IPS-15b (cell line): ENCODE measurements around the gene SCNM1.

ENCODE experiments used
- H3K27me3 ChIP-seq: one replicate; pipeline ENCODE4 v1.6.1; 2013; ENCODE audit warnings: low read length; ENCODE audit not compliant: control insufficient read depth, insufficient read depth
- H3K36me3 ChIP-seq: one replicate; pipeline ENCODE4 v1.6.1; 2013; ENCODE audit warnings: low read length; ENCODE audit not compliant: control insufficient read depth, insufficient read depth
- H3K4me1 ChIP-seq: one replicate; pipeline ENCODE4 v1.6.1; 2013; ENCODE audit warnings: mild to moderate bottlenecking, low read length; ENCODE audit not compliant: control insufficient read depth, insufficient read depth
- H3K4me3 ChIP-seq: one replicate; pipeline ENCODE4 v1.5.1; 2013; ENCODE audit warnings: low read depth, low read length
- H3K9ac ChIP-seq: one replicate; pipeline ENCODE4 v1.6.1; 2013; ENCODE audit warnings: low read depth, mild to moderate bottlenecking, low read length
- H3K9me3 ChIP-seq: one replicate; pipeline ENCODE4 v1.6.1; 2013; ENCODE audit warnings: mild to moderate bottlenecking, low read length; ENCODE audit not compliant: control insufficient read depth, insufficient read depth

Gene SCNM1

DNA sequence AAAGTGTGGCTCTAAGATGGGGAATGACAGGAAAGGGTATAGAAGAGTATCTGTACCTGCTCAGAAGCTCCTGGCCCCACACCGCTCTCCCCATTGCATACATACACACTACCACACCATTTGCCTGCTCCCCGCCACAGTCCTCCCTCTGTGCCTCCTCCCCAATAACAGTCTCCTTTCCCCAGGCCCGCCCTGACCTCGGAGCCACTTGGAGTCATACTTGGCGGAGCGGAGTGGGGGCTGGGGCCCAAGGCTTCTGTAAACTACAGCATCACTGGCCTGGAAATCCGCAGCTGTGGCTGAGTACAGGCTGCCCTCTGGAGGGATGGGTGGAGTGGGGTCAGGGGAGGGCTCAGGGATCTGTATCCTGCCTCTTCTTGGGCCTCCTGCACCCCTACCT, 28.2 kb upstream of the SCNM1 start:
- Histone ChIP-seq H3K9me3 (no peaks in the 10 kb centered on the region), H3K27me3 (peaks cover 6% of the 10 kb centered on the region), H3K4me3 (no peak overlapping the region), H3K9ac (no peak overlapping the region), H3K4me1 (no peaks in the 10 kb centered on the region), H3K36me3 (peaks cover 14% of the 10 kb centered on the region)

DNA sequence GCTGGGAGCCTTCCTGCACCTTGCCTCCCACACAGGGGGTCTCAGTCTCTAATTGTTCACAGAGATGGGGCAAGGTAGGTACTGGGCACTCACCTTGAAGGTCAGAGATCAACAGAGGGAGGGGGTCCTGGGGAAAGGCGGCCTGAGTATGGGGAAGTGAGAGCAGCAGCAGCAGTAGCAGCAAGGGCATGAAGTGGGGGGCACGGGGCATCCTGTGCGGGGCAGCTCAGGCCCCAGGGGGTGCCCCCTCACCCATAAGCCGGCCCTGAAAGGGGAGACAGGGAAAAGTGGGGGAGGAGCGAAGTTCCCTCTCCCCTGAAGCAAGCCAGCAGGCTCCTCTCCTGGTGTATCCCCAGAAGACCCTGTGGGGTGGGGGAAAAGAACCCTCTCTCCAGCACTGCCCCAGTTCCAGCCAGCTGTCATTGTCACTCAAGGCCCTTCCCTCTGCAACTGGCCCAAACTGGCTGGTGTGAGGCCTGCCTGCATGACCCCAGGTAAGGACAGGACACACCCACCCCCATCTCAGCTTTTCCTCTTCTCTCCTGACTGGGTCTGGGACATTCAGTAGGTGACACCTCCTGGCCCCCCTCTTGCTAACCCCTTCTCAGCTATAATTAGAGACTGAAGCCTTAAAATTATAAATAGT, 23.4 kb upstream of the SCNM1 start:
- no peak overlapping the region for H3K4me3 ChIP-seq
- H3K36me3 ChIP-seq, result peaks cover 4% of the 10 kb centered on the region
- no peaks in the 10 kb centered on the region for H3K9me3 ChIP-seq
- no peak overlapping the region for H3K9ac ChIP-seq
- peaks cover 12% of the 10 kb centered on the region for H3K27me3 ChIP-seq
- H3K4me1 ChIP-seq, result peaks cover 25% of the 10 kb centered on the region

DNA sequence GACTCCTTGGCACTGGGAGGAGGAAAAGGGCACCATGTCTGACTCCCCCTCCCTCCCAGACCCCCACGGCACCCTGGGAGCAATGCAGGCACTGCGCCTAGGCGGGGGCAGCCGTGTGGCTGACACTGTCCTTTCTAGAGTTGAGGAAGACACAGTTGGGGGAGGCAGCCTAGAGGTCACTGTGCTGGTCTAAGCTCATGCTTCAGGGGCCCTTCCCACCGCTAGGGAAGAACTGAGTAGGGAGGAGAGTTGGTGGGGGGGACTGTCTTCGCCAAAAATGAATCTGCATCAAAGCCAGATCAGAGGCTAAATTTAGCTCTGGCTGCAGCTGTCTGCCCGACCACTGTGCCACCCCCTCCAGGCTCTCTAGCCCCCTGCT, 22.9 kb upstream of the SCNM1 start:
- peaks cover 4% of the 10 kb centered on the region for H3K36me3 ChIP-seq
- H3K4me1 ChIP-seq, result peaks cover 25% of the 10 kb centered on the region
- no peak overlapping the region for H3K9ac ChIP-seq

DNA sequence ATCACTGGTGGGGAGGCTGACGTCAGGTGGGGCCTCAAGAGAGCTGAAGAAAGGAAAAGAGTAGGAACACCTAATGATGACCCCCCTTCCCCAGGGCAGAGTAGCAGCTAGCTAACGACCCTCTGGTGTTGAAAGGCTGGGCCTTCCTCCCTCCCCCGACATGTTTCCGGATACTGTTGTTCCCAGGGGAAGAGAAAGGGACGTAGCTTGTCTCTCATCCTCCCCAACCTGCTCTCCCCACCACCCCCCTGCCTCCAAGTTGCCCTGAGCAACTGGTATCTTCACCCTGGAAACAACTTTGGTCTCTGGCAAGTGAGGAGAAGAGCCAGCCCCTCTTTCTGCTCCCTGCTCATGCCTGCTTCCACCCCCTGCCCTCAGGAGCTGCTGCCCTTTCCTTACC, 22.0 kb upstream of the SCNM1 start:
- H3K9me3 ChIP-seq, result no peaks in the 10 kb centered on the region
- peak overlapping the region; percentile 37 for H3K9ac ChIP-seq
- peak overlapping the region; percentile 83 for H3K4me3 ChIP-seq
- peaks cover 25% of the 10 kb centered on the region for H3K4me1 ChIP-seq
- H3K27me3 ChIP-seq, result peaks cover 19% of the 10 kb centered on the region
- H3K36me3 ChIP-seq, result peaks cover 4% of the 10 kb centered on the region

More for the DNA sequence above, 22.9 kb upstream of the SCNM1 start:
- Histone ChIP-seq H3K9me3 (no peaks in the 10 kb centered on the region), H3K27me3 (peaks cover 18% of the 10 kb centered on the region), H3K4me3 (no peak overlapping the region)

DNA sequence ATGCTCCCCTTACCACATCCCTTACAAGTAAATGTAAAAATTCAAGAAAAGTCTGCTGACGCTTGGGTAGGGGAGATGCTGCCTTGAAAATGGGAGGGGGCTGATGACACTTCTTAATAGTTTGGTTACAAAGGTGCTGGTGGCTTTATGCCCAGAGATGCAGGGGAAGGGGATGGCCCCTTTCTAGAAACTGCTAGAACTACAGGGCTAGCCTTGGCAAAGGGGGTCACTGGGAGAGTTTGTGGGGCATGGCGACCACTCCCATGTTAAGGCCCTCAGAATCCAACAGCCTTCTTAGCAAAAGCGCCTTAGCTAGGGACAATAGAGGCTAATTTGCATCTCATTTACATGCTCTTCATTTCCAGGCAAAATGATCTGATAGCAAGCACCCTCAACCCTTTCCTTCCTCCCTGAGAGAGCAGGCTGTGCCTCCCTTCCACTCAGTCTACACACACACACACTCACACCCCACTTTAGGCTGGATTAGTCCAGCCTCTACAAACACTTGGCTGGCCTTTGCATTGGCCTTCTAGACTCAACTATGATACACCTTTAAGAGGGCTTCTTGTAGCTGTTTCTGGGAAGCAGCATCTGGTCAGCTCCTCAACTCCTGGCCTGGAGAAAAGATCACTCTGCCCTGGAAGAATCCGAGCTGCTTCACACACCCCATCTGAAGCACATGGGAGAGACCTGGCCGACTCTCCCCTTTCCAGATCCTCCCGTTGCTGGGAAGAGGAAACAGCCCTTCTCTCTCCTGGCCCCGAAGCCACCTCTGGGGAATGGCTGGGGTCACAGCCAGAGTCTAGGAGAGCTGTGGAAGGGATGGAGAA, 21.3 kb upstream of the SCNM1 start:
- Histone ChIP-seq H3K27me3 (peaks cover 19% of the 10 kb centered on the region), H3K4me3 (peak overlapping the region; percentile 83), H3K4me1 (peaks cover 25% of the 10 kb centered on the region), H3K9ac (peak overlapping the region; percentile 54), H3K9me3 (no peaks in the 10 kb centered on the region), H3K36me3 (no peaks in the 10 kb centered on the region)

DNA sequence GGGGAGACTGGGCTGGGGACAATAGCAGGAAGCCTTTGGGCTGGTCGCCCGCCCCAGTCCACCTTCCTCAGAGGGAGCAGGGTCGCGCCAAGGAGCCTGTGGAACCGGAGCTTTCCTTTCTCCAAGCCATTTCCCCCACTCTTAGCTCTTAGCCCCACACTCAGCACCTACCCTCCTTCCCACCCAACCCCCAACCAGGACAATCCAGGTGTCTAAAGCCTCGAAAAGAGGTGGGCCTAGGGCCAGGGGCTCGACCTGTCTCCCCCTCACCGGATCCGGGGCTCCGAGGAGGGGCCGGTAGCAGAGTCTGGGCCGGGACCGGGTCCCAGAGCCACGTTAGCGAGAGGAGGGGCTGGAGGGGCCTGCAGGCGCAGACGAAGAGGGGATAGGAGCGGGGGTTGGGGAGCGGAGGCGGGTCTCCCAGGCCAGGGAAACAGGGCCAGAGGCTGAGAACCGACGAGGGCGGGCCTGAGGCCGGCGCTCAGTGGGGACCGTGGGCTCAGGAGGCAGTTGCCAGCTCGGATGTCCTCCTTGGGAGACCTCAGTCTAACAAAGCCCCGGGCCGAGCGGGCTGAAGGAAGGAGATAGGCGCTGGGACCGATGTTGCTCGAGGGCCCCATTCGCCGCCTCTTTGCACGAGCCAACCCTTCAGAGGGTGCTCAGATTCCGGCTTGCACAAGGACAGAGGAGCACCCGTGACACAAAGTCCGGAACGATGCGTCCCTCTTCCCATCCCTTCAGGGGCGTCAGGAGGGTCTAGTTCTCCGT, 20.5 kb upstream of the SCNM1 start:
- Histone ChIP-seq H3K27me3 (peaks cover 19% of the 10 kb centered on the region), H3K9me3 (no peaks in the 10 kb centered on the region), H3K4me1 (peaks cover 25% of the 10 kb centered on the region), H3K9ac (peak overlapping the region; percentile 54), H3K36me3 (no peaks in the 10 kb centered on the region), H3K4me3 (peak overlapping the region; percentile 83)

DNA sequence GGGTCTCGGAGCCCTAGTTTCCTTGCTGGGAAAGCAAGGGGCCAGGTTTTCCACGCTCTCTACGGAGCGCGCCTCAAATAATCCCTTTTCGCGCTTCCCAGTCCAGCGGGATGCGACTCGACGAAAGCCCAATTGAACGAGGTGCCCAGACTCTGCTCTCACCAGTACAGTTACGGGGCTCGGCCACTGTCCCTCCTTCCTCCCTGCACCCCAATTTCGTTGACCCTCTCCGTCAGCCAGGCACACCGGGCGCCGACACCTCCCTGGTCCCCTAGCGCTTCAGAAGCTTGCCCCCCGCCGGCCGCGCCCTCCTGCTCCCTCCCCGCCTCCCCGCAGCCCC, 19.9 kb upstream of the SCNM1 start:
- peak overlapping the region; percentile 83 for H3K4me3 ChIP-seq
- H3K9ac ChIP-seq, result peak overlapping the region; percentile 47
- H3K4me1 ChIP-seq, result peaks cover 25% of the 10 kb centered on the region
- no peaks in the 10 kb centered on the region for H3K9me3 ChIP-seq
- H3K27me3 ChIP-seq, result peaks cover 19% of the 10 kb centered on the region
- no peaks in the 10 kb centered on the region for H3K36me3 ChIP-seq

DNA sequence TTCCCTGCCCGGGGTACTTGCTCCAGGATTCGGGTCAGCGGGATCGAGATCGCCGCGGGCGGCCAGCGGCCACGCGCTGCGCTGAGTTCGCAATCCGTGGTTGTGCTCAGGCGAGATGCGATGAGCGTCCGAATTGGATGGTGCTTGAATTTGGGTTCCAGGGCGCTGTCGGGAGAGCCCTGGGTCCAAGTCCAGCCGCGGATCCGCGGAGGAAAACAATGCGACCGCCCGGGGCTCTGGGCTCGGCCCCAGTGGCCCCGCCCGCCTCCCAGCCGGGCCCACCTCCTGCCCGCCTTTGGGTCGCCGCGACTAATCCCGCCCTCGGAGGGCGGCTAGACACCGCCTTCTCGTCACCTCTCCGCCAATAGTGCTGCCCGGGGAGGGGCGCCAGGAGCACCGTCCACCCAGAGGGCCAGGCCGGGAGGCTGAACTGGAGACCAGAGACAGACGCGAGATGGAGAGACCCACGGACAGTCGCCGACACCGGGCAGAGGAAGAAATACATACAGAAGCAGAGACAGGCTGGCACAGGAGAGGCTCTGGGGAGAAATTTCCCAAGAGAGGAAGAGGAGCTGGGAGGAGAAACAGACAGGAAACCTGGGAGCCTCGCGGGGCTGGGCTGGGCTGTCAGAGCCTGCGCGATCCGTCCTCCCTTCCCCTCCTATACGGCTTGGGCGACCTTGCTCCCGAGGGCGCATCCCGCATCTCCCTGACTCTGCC, 19.4 kb upstream of the SCNM1 start, which contains the start of gene SEMA6C:
Gene SEMA6C, minus strand, starts transcription at position 220 of the 720 bp plus-strand sequence. CDS start 4,010 bp downstream, outside the sequence.
- Histone ChIP-seq H3K27me3 (peaks cover 19% of the 10 kb centered on the region), H3K9ac (peak within 1 kb of the TSS; percentile 47), H3K4me1 (peaks cover 25% of the 10 kb centered on the region), H3K36me3 (no peaks in the 10 kb centered on the region), H3K4me3 (peak within 1 kb of the TSS; percentile 83), H3K9me3 (no peaks in the 10 kb centered on the region)

DNA sequence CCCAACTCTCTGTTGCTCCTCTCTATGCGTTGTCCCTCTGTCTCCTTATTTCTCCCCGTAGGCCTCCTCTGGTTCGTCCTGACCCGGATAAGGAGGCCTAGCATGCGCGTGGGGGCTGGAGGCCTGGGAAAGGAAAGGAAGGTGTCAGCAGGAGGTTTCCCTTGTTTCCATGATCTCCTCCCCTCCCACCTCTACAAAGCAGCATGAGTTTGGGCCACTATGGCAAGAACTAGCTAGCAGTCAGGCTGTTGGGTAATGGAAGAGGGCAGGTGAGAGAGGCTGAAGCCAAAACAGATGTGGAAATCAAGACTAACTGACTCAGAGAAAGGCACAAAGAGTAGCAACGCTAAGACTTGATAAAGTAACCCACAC, 18.8 kb upstream of the SCNM1 start:
- no peak overlapping the region for H3K9ac ChIP-seq
- H3K9me3 ChIP-seq, result no peaks in the 10 kb centered on the region
- H3K4me1 ChIP-seq, result peaks cover 25% of the 10 kb centered on the region
- no peaks in the 10 kb centered on the region for H3K36me3 ChIP-seq
- peak overlapping the region; percentile 83 for H3K4me3 ChIP-seq
- H3K27me3 ChIP-seq, result peaks cover 19% of the 10 kb centered on the region

DNA sequence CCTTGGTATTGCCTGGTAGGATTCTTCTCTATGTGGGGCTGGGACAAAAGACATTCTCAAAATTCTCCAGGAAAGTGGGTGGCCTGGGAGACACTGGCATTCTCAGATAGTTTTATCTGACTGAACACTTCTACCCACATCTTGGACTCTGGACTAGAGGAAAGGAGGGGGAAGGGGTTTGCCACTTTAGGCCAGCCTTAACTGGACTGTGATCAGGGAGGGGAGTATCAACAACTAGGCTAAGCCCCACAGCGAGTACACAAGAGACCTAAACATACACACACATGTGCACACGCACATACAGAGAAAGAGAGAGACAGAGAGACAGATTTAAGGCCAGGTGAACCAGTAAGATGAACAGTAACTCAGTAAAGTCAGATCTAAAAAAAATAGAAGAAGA, 18.3 kb upstream of the SCNM1 start:
- Histone ChIP-seq H3K9ac (no peak overlapping the region), H3K36me3 (no peaks in the 10 kb centered on the region), H3K27me3 (peaks cover 19% of the 10 kb centered on the region), H3K4me1 (peaks cover 25% of the 10 kb centered on the region), H3K4me3 (no peak overlapping the region), H3K9me3 (no peaks in the 10 kb centered on the region)

DNA sequence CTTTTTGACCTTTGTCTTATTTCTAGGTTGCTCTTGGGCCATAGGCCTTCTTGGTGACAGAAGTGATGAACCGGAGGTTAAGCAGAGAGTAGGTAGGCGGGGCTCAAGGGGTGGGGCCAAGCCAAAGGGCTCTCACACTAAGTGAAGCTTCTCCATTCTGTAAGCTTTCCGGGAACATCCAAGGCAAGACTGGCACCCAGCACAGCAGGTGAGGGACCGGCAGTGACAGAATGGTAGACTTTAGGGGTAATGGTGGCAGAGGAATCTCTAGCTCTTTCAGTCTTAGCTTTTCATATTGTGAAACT, 9.5 kb upstream of the SCNM1 start, which contains the start of gene TNFAIP8L2:
Gene TNFAIP8L2, plus strand, starts transcription at position 135 of the 305 bp plus-strand sequence. CDS start 2,049 bp downstream, outside the sequence.
- no peaks in the 10 kb centered on the region for H3K27me3 ChIP-seq
- H3K36me3 ChIP-seq, result peaks cover 11% of the 10 kb centered on the region
- no peak within 1 kb of the TSS for H3K9ac ChIP-seq
- no peaks in the 10 kb centered on the region for H3K4me1 ChIP-seq
- no peaks in the 10 kb centered on the region for H3K9me3 ChIP-seq
- no peak within 1 kb of the TSS for H3K4me3 ChIP-seq
